ENCODE data around the gene SOBP. TPM values are rescaled to one million over a fixed set of nuclear protein-coding genes. Genes with fewer than 3 reads are reported as not detected.

Gene SOBP
- total RNA-seq, 1 experiment from 2014 or later, result 0.22 TPM

DNA sequence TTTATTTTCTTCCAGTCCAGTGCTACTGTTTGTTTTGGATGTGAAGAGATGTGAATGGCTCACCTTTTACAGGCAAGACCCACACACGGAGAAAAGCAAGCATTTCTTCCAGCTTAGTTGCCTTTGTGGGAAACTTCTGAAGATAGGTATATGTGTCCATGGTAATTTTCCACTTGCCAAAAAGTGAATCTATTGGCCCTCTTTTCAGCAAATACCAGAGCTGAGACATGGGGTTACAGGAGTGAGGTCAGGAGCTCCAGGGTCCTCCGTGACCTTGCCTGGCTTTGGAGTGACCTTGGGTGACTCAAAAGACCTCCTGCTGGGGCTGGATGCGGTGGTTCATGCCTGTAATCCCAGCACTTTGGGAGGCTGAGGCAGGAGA is 167.4 kb downstream of the SOBP start:
- intact Hi-C loops (cut with micrococcal nuclease; ENCODE audit: unreplicated experiment), result loop anchor here (5.0 kb wide), 1 partner anchor 200 kb away; the partner anchor contains the start of gene PDSS2
- no peak overlapping the region for H3K4me2 ChIP-seq
- H3F3A ChIP-seq (ENCODE audit: insufficient read depth, low read depth), result peaks cover 12% of the 10 kb centered on the region
- no peaks in the 10 kb centered on the region for H3K79me2 ChIP-seq (ENCODE audit: low read depth)
- no peaks in the 10 kb centered on the region for H3K9me2 ChIP-seq (ENCODE audit: insufficient read depth)
- POLR2A ChIA-PET (ENCODE audit: unreplicated experiment), result interaction anchor here (0.6 kb wide), 1 partner anchor 234 kb away, joined by 13 read pairs; no protein-coding TSS in a partner anchor
- no peak for DNase-seq
- TF ChIP-seq, protein P1, sequence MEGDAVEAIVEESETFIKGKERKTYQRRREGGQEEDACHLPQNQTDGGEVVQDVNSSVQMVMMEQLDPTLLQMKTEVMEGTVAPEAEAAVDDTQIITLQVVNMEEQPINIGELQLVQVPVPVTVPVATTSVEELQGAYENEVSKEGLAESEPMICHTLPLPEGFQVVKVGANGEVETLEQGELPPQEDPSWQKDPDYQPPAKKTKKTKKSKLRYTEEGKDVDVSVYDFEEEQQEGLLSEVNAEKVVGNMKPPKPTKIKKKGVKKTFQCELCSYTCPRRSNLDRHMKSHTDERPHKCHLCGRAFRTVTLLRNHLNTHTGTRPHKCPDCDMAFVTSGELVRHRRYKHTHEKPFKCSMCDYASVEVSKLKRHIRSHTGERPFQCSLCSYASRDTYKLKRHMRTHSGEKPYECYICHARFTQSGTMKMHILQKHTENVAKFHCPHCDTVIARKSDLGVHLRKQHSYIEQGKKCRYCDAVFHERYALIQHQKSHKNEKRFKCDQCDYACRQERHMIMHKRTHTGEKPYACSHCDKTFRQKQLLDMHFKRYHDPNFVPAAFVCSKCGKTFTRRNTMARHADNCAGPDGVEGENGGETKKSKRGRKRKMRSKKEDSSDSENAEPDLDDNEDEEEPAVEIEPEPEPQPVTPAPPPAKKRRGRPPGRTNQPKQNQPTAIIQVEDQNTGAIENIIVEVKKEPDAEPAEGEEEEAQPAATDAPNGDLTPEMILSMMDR (conservative IDR thresholded peaks at IDR 0.05), result no peak
- TF ChIP-seq EZH2 (IDR thresholded peaks at IDR 0.05; ENCODE audit: low read depth), result no peak
- no peaks in the 10 kb centered on the region for H3K36me3 ChIP-seq (ENCODE audit: low read depth)
- no TSS peak for BruUV-seq (replicated peaks)
- H2AFZ ChIP-seq, result no peak overlapping the region
- no peaks in the 10 kb centered on the region for H3K27me3 ChIP-seq (ENCODE audit: insufficient read depth, low read depth)
- CTCF ChIA-PET, result no interaction called here
- no peaks in the 10 kb centered on the region for H3K9me3 ChIP-seq (ENCODE audit: insufficient read depth, low read depth)
- no peak overlapping the region for H3K4me3 ChIP-seq
- H3K4me1 ChIP-seq (replicated peaks; ENCODE audit: insufficient read depth), result peaks cover 27% of the 10 kb centered on the region
- H4K20me1 ChIP-seq (ENCODE audit: insufficient read depth), result no peaks in the 10 kb centered on the region
- no peak overlapping the region for H3K27ac ChIP-seq

DNA sequence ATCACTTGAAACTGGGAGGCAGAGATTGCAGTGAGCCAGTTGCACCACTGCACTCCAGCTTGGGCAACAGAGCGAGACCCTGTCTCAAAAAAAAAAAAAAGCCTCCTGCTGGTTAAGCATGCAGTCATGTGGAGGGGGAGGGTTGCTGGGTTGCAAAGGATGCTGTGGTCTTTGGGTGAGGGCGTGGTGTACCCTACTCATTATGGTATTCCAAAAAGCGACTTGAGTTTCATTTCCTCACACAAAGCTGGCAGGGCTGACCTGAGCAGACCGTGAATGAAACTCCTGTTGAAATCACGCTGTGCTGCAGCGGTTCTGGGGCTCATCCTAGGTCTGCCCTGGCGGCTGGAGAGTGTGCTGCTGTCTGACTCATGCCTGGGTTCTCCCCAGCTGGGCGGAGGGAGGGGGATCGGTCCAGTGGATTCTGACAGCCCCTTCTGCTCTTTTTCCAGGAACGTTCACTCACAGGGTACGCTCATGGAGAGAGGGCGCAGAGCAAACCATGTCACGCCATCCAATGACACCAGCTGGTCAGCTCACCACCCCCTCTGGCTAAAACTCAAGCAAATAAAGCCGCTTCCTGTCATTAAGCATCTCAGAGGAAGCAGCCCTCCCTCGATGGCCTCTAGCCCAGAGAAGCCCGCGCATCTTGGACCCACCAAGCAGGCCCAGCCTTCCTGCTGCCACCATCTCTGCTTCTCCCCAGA is 168.0 kb downstream of the SOBP start:
- H4K20me1 ChIP-seq (ENCODE audit: insufficient read depth), result no peaks in the 10 kb centered on the region
- no peaks in the 10 kb centered on the region for H3K27me3 ChIP-seq (ENCODE audit: insufficient read depth, low read depth)
- H3K4me1 ChIP-seq (replicated peaks; ENCODE audit: insufficient read depth), result peaks cover 27% of the 10 kb centered on the region
- peak; percentile 36 to 44 for DNase-seq
- BruUV-seq (replicated peaks), result no TSS peak
- ChIA-PET POLR2A (ENCODE audit: unreplicated experiment) (interaction anchor here (0.6 kb wide), 2 partner anchors 234 to 906 kb away, joined by 3 to 13 read pairs; no protein-coding TSS in a partner anchor), CTCF (no interaction called here)
- peaks cover 12% of the 10 kb centered on the region for H3F3A ChIP-seq (ENCODE audit: insufficient read depth, low read depth)
- TF ChIP-seq, protein P1 (conservative IDR thresholded peaks at IDR 0.05), result no peak
- no peak for TF ChIP-seq EZH2 (IDR thresholded peaks at IDR 0.05; ENCODE audit: low read depth)
- H3K9me2 ChIP-seq (ENCODE audit: insufficient read depth), result no peaks in the 10 kb centered on the region
- H3K27ac ChIP-seq, result 0 out of 2 replicates have a peak overlapping the region, but pooled peaks have one; percentile 5
- H3K9me3 ChIP-seq (ENCODE audit: insufficient read depth, low read depth), result no peaks in the 10 kb centered on the region
- H3K4me3 ChIP-seq, result no peak overlapping the region
- no peak overlapping the region for H2AFZ ChIP-seq
- H3K36me3 ChIP-seq (ENCODE audit: low read depth), result no peaks in the 10 kb centered on the region
- intact Hi-C loops (cut with micrococcal nuclease; ENCODE audit: unreplicated experiment), result loop anchor here (5.0 kb wide), 1 partner anchor 201 kb away; the partner anchor contains the start of gene PDSS2
- no peak overlapping the region; the same call in 1 of the 2 replicates for H3K4me2 ChIP-seq
- no peaks in the 10 kb centered on the region for H3K79me2 ChIP-seq (ENCODE audit: low read depth)

DNA sequence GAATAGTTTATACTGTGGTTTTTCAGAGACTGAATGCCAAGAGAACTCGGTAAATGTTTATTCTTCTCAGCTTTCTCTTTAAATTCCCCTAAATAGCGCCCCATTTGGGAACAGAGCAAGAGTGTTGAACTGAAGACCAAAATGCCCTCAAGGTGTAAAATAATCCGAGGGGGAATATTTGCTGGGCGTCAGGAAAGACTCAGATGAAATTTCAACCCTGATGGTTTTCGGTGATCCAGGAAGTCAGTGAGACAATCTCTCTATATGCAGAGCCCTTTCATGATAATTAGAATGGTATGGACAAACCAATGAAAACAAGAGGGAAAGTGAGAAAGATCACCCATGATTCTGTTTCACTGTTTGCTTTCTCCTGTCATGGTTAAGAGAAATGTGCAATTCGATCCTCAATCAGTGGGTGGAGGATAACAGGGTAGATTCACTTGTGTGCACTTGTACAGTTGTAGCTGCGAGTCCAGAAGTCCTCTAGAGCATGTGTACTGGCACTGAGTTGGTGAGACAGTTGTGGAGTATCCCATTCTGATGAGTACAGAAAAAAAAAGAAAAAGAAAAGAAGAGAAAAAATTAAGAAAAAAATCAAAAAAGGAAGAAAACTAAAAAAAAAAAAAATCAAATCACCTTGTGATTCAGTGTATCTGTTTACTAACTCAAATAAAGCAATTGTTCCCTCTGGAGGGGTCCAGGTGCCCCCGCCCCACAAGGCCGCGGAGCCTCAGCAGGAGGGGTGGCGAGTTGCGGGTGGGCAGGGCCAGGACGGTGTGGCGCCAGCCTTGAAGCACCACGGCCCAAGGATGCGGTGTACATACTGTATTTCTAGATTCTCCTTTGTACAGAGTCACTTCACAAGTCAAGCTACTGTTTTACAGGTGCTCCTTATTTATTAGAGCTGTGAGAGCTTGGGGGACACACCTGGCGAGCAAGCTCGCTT is 169.3 kb downstream of the SOBP start:
- H3K4me3 ChIP-seq, result peak overlapping the region; percentile 12; the same call in 1 of the 2 replicates

More for the DNA sequence above, 169.3 kb downstream of the SOBP start:
- intact Hi-C loops (cut with micrococcal nuclease; ENCODE audit: unreplicated experiment), result loop anchor here (5.0 kb wide), 1 partner anchor 202 kb away; the partner anchor contains the start of gene PDSS2
- Histone ChIP-seq H4K20me1 (ENCODE audit: insufficient read depth) (no peaks in the 10 kb centered on the region), H3K9me2 (ENCODE audit: insufficient read depth) (no peaks in the 10 kb centered on the region), H3K79me2 (ENCODE audit: low read depth) (no peaks in the 10 kb centered on the region), H2AFZ (peak overlapping the region; percentile 56), H3K4me1 (replicated peaks; ENCODE audit: insufficient read depth) (peaks cover 18% of the 10 kb centered on the region), H3K36me3 (ENCODE audit: low read depth) (no peaks in the 10 kb centered on the region), H3K4me2 (peak overlapping the region; percentile 53), H3F3A (ENCODE audit: insufficient read depth, low read depth) (peaks cover 12% of the 10 kb centered on the region), H3K27me3 (ENCODE audit: insufficient read depth, low read depth) (no peaks in the 10 kb centered on the region), H3K27ac (peak overlapping the region; percentile 5), H3K9me3 (ENCODE audit: insufficient read depth, low read depth) (no peaks in the 10 kb centered on the region)
- peak; percentile 30 to 83 for DNase-seq
- POLR2A ChIA-PET (ENCODE audit: unreplicated experiment), result interaction anchor here (0.7 kb wide), 1 partner anchor 43 kb away, joined by 3 read pairs; no protein-coding TSS in a partner anchor
- TF ChIP-seq EZH2 (IDR thresholded peaks at IDR 0.05; ENCODE audit: low read depth), result no peak
- BruUV-seq (replicated peaks), result no TSS peak
- CTCF ChIA-PET, result no interaction called here

All from PC-9 (cell line).